GM13976 (cell line): Measurements from ENCODE around the gene EFNB2.

Source experiments
- DNase-seq: peaks from one replicate; pipeline ENCODE4 v3.0.0; 2012; ENCODE audit warnings: low spot score
- CTCF ChIP-seq: IDR thresholded peaks from 2 replicates; pipeline ENCODE4 v1.5.1; 2012; ENCODE audit warnings: borderline replicate concordance, mild to moderate bottlenecking; ENCODE audit not compliant: insufficient read depth; ENCODE audit errors: extremely low read depth, missing control alignments, control extremely low read depth
- in situ Hi-C: fragments of 300-500 bp; cut with MboI; formaldehyde crosslinking; loops from one replicate; pipeline ENCODE4 v1.12.0; 2022; ENCODE audit warnings: low sequenced_read_pairs, mixed read lengths, inconsistent platforms; ENCODE audit not compliant: unreplicated experiment

Gene EFNB2

DNA sequence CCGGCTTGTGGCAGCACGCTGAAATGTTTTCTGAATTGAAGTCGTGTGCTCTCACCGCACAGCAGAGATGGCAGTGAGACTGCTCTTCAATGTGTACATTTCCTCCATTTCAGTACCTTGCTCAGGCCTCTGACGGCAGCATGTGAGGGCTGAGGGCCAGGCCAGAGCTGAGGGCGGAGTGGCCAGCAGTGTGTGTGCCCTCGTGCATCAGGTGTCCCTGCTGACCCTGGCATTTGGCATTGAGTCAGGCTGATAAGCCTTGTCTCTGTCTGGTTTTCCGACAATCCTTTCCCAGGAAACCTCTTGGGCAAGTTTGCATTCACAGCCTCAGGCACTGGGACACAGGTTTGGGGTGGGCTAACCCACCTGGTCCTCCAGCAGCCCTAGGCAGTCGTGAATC is 62.3 kb downstream of the EFNB2 start:
- in situ Hi-C loops: no loop called here
- TF ChIP-seq CTCF: no peak
- DNase-seq: no peak

GRCh38 chr13:106472621-106473020 is 62.8 kb downstream of the EFNB2 start:
- no peak for TF ChIP-seq CTCF
- DNase-seq: no peak
- in situ Hi-C loops: no loop called here

DNA sequence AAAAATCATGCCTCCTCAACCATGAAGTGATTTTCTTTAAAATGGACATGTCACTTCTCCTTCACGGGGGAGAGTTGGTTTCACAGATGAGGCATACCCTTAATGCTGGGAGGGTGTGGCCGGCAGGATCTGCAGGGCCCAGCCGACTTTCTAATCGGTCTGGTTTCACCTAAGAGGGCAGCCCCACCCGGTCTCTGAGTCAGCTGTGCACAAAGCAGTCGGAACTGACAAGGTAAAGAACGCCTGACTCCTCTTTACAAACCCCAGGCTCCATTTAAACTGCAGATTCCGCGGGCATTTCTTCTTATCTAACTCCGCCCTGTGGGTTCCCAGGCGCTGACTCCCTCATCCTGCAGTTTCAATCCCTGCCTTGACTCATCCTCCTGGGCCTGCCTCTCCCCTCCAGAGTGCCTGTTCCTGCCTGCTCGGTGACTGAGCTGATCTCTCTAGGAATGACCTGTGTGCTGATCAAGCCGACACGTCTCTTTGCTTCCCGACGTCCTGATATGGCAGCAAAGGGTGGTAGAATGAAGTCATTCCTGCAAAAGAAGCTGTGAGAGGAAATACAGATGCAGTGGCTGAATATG is 63.4 kb downstream of the EFNB2 start:
- no peak for TF ChIP-seq CTCF
- in situ Hi-C loops: no loop called here
- DNase-seq: no peak

DNA sequence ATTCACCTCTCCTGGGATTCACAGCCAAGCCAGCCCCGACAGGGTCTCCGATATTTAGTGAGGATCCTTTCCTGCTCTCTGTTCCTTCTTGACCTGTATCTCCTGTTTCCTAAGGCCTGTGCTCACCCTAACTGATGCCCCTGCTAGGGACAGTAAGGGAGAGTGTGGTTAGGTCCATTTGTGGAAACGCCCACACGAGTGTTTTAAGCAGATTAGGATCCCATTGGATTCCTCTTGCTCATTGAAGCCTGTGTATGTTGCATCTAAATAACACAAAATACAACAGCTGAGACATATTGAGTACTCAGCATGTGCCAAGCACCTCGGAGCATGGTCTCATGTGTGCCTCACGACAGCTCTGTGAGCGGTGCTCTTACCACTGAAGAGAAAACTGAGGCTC is 64.9 kb downstream of the EFNB2 start:
- no peak for DNase-seq
- TF ChIP-seq CTCF: no peak
- in situ Hi-C loops: no loop called here

GRCh38 chr13:106468744-106469590 is 66.5 kb downstream of the EFNB2 start:
- in situ Hi-C loops: no loop called here
- DNase-seq: no peak
- no peak for TF ChIP-seq CTCF

DNA sequence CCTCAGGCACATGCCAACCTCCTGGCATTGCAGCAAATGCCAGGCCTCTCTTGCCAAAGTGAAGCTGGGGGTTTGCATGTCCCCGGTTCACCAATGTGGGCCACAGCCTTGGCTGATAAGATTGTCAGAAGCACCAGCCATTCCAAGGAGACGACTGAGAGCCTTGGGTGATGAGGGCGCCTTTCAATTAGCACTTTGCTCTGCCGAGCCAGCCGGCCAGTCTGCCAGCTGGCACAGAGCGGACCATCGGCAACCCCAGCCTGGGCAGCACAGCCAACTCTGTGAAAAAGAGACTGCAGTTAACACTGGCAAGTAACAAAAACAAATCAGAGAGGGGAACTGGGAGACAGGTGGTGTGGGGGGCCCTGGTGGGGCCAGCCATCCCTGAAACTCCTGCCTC is 67.3 kb downstream of the EFNB2 start:
- in situ Hi-C loops: no loop called here
- no peak for TF ChIP-seq CTCF
- no peak for DNase-seq
